Cerebellar nuclear complex (tissue), 1 donor: ENCODE measurements around the gene BBOF1.

ENCODE experiments used
- DNase-seq, 2 experiments: peaks; one replicate each; lab custom pipeline; 2025; lab: John Stamatoyannopoulos, UW

The BBOF1 gene

DNA sequence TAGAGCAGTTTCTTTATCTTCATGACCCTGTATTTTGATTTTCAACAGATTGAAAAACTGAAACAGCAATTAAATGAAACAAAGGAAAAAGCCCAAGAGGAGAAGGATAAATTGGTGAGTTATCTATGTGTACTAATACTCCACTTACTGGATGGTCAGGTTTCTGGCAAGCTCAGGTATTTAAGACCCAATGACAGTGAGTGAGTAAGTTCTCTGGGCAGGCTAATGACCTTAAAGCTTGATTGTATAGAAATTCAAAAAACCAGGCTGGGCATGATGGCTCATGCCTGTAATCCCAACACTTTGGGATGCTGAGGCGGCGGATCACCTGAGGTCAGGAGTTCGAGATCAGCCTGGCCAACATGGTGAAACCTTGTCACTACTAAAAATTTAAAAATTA, 10.0 kb downstream of the BBOF1 start:
- no peak for DNase-seq

DNA sequence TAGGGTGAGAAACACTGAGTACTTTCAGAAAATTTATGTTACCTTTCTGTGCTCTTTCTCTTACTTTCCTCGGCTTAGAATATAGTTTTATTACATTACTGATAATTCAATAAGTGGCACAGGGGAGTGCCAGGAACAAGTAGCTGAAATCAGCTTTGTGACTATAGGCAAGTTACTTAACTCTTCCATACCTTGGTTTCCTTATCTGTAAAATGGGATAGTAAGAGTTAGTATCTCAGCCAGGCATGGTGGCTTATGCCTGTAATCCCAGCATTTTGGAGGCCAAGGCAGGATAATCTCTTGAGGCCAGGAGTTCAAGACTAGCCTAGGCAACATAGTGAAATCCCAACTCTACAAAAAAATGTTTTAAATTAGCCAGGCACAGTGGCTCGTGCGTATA, 15.4 kb downstream of the BBOF1 start:
- no peak for DNase-seq

DNA sequence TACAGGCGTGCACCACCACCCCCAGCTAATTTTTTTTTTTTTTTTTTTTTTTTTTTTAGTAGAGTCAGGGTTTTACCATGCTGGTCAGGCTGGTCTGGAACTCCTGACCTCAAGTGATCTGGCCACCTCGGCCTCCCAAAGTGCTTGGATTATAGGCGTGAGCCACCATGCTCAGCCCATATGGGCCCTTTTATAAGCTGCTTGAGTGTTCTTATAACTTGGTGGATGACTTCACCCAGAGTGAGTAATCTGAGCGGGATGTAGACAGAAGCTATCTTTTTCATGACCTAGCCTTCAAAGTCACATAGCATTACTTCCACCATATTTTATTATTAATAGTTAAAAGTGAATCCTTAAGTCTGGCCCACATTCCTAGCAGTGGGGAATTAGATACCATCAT, 16.4 kb downstream of the BBOF1 start:
- DNase-seq = no peak

DNA sequence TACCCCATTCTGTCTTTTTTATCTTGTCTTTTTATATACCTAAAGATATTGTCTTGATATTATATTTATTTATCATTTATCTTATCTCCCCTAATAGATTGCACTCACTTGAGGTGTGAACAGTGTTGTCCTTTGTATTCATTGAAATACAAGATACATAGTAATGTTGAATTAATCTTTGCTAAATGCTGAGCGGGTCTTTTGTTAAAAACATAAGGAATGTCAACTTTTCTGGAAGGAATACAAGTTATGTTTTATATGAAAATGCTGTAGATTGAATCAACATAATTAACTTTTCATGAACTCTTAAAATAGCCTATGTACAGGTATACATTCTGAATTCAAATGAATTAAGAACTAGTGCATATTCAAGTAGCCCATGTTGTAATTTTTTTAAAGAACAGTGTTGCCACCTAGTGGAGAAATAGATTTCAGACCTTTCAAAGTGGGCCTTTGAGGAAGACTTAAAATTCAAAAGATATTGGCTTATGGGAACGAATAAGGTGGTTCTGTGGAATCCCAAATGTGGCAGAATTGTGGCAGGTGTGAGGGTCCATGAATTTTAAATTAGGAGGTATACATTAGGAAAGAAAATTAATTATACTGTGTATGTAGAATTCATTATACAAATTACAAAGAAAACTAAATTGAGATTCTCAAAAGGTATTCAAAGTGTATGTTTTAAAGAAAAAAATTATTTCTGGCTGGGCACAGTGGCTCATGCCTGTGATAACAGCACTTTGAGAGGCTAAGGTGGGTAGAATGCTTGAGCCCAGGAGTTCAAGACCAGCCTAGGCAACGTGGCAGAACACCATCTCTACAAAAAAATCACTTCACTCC, 19.1 kb downstream of the BBOF1 start:
- peak in 1 of 2 experiments; percentile 16 for DNase-seq

DNA sequence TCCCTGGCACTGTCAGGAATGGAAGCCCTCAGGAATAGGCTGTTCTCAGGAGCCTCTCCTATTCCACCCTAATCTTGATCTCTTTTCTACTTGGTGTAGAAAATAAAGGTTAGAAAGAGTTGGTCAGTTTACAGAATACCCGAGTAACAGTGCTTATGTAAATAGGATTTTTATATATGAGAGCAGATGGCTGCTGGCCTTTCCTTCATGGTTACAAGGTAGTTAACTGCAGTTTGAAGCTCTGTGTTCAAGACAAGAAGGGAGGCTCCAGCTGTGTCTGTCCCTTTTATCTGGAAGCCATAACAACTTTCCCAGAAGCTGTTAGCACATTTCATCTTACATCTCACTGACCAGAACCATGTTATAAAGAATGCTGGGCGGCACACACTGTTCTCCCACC, 23.1 kb downstream of the BBOF1 start:
- no peak for DNase-seq

DNA sequence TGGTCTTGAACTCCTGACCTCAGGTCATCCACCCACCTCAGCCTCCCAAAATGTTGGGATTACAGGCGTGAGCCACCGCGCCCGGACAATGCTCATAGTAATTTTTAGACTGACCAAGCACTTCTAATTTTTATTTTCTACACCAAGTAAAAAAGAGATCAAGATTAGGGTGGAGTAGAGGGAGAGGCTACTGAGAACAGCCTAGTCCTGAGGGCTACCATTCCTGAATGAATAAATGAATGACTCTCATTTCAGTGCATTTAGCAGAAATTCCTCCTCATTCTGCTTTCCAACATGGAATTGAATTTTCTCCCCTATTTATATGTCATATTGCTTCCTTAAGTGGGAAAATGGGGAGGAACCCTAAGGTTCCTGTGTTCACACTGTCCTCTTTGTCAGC, 26.4 kb downstream of the BBOF1 start:
- no peak for DNase-seq

DNA sequence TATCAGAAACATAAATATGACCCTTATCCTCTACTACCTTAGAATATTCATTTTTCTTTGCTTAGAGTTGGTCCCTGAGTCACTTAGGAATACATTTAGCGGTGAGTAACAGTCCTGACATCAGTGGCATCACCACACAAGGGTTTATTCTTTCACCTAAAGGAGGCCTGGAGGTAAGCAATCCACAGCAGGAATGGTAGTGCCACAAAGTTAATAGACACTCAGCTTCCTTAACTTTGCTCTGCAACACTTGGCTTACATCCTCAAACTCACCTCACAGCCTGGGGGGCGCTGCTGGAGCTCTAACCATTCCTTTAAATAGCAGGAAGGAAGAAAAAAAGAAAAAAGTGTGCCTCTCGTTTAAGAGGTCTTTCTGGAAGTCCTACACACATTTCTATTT, 29.1 kb downstream of the BBOF1 start:
- no peak for DNase-seq

DNA sequence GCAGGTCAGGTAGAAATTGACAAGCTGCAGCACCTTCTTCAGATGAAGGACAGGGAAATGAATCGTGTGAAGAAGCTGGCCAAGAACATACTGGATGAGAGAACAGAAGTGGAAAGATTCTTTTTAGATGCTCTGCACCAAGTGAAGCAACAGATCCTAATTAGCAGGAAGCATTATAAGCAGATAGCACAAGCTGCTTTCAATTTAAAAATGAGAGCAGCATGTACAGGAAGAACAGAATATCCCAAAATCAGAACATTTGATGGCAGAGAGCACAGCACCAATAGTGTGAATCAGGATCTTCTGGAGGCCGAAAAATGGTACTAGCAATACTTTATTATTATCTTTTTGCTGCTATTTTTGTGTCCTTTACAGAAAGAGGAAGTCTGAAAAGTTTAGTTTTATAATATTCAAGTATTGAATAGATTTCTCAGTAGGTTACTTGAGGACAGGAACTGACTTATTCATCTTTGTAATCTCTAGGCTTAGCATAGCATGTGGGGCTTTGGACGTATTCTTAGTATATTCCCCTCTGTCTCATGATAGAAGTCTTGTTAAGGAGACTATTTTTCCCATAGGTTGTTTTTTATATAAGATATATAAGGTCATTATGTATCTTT, 30.8 kb downstream of the BBOF1 start:
- no peak for DNase-seq

DNA sequence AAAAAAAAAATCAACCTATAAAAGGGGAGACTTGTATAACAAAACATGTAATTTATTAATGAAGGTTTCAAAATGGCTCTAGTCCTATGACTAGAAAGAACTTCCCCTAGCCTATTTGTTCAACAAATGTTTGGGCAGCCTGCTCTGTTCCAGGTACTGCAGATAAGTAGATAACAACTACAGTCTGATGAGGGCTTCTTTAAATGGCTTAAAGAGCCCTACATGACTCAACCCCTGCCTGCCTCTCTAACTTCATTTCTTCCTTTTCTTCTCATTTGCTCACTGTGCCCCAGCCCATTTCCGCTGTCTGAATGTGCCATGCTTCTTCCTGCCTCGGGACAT, 43.6 kb downstream of the BBOF1 start:
- DNase-seq = no peak

DNA sequence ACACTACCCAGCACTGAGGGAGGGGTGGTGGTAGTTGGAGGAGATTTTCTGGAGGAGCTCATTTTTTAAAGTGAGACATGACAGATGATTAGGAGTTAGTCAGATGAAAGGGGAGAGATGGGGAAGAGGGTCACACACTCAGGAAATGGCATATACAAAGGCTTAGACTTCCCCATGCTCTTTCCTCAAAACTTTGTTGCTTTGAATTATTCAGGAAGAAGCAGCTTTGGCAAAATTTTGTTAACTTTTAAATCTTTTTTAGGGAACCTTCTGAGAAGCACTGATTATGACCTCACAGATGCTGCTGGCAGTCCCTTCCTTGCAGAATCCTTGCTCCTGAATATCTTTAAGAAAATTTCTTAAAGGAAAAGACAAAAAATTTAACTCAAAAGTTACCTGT, 45.3 kb downstream of the BBOF1 start:
- no peak for DNase-seq

DNA sequence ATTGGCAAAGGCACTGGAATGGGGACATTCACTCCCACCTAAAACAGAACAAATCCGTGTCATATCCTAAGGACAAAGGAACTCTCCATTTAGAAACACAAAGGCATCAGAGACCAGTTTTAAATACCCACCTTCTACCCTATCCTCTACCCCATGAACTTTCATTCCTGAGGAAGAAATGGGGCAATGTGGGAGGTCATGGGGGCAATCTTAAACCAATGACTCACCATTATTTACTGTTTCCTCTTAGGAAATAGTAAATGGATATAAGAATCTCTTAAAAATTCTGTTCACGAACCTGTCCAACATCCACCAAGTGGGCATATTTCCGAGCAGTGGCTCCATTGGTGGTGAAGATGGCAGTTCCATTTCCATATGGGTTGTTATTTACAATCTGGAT, 45.7 kb downstream of the BBOF1 start:
- DNase-seq = no peak

DNA sequence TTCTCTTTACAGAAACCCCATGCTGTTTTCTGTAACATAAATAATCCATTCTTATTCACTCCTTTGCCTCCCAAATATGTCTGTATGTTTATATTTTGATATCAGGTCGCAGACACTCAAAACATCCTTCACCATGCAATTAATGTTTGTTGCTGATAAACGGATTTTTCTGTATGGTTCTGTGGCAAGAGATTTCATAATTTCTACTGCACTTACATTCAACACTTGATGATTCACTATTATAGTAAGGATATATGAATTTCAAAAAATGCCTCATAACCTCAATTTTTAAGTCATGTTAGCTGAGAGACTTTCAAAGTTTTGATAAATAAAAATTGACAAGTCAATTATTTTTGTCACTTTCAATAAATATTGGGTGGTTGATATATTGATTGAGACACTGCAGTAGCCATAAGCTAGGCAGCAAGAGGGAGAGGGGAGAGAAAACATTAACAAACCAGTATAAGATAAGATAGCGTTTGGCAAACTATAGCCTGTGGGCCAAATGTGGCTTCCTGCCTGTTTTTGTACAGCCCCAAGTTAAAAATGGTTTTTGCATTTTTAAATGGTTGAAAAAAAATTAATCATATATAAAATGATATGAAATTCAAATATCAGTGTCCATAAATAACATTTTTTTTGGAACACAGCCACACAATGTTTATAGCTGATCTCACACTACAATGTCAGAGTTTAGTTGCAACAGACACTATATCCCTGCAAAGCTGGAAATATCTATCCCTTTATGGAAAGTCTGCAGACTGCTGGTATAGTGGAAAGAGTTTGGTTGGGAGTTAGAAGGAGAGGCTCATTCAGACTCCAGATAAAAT, 46.8 kb downstream of the BBOF1 start:
- no peak for DNase-seq

DNA sequence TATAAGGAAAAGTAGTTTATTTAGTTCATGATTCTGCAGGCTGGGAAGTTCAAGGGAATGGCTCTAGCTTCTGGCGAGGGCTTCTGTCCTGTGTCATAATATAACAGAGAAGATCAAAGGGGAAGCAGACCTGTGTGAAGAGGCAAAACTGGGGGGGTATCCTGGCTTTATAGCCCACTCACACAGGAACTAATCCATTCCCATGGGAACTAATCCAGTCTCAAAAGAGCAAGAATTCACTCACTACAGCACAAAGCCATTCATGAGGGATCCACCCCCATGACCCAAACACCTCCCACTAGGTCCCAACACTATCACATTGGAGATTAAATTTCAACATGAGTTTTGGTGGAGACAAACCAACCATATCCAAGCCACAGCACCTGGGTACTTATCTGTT, 58.3 kb downstream of the BBOF1 start:
- DNase-seq = no peak

DNA sequence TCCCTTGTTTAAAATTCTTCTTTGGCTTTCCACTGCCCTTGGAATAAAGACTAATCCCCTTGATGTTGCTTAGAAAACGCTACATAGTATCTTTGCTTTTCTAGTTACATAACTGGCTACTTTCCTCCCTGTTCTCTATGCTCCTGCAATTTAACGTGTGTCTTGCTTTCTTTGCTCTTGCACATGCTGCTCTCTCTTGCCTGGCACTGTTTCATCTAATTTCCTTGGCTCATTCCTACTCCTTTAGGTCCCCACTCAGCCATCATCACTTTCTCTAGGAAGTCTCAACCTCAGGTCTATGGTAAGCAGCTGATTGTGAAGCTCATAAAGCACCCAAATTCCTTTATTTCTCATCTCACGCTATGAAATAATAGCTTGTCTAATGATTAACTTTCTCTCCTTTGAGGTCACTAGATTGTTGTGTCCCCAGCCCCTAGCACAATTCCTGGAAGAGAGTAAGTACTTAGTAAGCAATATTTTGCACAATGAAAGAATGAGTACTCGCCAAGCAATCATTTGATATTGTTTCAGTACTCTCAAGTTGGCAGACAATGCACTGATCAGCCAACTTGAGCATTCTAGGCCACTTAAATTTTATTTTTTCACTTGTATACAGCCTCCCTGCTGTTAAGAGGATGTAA, 61.8 kb downstream of the BBOF1 start:
- no peak for DNase-seq

DNA sequence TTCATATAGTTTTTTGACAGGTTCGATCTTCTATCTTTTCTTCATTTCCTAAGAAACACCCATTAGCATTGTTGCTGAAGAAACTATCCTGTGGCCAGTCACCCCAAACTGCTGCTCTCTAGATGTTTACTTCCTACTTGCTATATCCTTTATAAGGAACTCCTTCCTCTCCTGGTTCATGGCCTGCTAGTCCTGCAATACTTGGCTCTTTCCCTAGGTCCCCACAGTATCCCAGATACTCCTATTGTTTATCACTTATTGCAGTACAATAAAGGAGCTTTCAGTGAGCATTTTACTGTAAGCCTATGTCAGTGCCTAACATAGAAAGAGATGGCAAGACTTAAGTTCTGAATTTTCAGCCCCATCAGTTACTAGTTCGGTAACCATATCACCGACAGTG, 62.3 kb downstream of the BBOF1 start:
- no peak for DNase-seq

DNA sequence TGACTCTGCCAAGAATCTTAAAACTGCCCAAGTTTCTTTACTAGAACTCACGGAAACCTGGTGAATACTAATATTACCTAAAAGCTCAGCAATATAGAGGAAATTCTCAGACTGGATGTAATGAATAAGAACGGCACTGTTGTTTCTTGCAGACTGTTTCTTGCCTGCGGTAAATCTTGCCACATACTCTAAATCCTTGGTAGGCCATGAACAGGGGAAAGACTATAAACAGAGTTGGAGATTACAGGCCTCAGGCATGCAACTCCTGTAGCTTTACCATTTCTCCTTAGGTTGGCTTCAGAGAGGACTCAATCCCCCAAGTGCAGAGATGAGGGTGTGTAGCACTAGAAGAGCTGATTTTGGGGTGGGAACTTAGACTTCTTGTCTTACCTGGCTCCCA, 64.0 kb downstream of the BBOF1 start:
- DNase-seq = no peak

DNA sequence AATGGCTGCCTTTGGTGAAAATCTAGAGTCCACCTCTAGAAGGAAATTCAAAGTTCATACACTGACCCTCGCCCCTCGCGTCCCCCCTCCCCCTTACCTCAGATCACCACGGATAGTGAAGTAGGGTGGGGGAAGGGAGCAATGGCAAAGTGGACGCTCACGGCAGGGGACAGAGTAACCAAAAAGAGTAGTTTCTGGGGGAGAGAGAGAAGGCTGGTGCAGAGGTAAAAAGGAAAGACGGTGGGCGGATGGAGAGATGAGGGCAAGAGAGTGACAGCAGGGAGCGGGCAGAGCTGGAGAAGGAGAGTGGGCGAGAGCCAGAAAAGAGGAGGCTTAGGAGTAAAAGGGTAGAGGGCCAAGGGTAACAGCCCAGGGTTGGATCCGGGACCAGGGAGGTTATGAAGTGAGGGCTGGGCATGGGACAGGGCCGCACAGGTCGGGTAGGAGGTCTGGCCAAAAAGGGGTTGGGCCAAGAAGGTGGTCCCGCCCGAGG, 64.7 kb downstream of the BBOF1 start:
- no peak for DNase-seq

DNA sequence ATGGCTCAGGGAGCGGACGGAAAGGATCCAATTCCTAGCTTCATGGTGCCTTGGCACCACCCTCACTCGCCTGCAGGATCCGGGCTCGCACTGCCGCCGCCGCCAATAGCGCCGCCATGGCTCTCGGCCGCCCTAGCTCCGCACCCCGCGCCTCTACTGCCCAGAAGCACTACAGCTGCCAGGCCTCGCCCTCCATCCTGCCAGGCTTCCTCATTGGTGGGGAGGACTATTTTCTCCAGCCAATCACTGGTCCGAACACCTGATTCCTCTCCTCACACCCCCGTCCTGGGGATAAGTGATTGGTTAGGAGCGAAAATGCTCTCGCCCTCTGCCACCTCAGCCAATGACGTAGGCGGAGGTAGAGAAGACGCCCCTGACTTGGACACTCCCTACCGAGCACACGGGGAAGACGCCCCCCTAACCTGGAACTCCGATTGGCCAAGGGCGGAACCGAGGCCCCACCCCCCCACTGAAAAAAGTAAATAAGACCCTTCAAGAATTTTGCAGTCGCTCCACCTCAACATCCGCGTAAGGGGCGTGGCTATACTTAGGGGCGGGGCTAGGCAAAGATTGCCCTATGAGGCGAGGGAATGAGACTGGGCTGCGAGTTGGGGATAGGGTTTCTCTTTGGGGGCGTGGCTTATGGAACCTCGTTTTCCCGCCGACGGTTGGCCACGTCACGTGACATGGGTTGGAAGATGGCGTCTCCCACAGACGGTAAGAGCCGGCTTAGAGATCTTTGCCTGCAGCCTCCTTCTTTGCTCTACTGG, 65.3 kb downstream of the BBOF1 start, which contains the start of the genes ALDH6A1 and LIN52:
Gene ALDH6A1, minus strand, starts transcription at position 177 of the 770 bp plus-strand sequence. Its CDS starts 59 bp downstream, at position 118.
Gene LIN52, plus strand, starts transcription at position 680 of the 770 bp plus-strand sequence. Its CDS starts 19 bp downstream, at position 699.
- DNase-seq = peak; percentile 99 to 100

DNA sequence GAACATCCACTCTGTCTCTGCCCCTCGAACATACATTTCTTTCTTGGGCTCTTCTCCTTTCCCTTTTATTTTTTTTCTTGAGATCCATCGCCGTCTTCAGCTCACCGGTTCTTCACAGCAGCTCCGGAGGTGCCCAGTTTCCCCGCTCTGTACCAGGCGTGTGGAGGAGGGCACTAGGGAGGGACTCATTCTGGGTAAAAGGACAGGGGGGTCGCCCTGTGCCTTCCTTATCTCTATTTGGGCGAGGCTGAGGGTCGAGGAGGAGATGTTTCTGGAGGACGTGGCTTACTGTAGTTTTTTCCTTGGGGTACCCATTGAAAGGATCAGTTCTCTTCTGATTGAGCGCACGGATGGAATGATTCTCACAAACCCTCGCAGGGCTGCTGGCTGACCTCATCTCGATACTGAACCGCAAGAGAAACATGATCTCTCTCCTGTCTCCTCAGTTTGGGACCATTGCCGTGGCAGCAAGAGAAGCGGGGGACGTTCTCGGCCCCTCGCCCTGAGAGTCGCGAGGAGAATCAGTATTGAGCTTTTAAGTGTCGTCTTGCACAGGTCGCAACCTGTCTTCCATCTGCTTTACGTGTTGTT, 66.0 kb downstream of the BBOF1 start:
- DNase-seq = no peak

DNA sequence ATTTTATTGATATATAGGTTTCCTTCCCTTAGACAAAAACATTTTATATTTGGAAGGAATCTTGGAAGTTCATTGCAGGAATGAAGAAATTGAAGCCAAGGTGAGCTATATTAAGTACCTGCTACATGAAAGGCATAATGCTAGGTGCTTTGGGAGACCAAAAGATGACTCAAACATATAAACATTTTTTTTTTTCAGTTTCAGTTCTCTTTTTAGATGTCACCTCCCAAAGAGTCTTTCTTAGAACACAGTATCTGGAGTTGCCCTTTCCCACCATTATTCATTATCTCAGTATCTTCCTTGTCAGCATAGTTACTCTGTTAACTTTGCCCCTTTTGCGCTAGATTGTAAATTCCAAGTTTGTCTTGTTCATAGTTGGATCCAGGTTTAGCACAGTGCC, 66.7 kb downstream of the BBOF1 start:
- no peak for DNase-seq
